HepG2 (cell line): Measurements from ENCODE around the gene VCPKMT. TPM values are rescaled to one million over a fixed set of nuclear protein-coding genes. Genes with fewer than 3 reads are reported as not detected.
A peak's percentile ranks its signal among the peaks of the same experiment; 100 is the strongest.

Experiments
- AGO2 ChIP-seq: fragments of 200-400 bp; formaldehyde crosslinking; optimal IDR thresholded peaks from 2 replicates; pipeline ENCODE3; 2017; ENCODE audit warnings: mild to moderate bottlenecking, low read depth, low read length, moderate library complexity
- ATF7 ChIP-seq, 2 experiments: fragments of 450-650 bp in 1 of 2; sonication (generic) in 1 of 2; formaldehyde crosslinking in 1 of 2; IDR thresholded peaks; 2 replicates each; pipeline versions ENCODE4 v1.4.0 to v1.6.1; 2016 to 2020; ENCODE audit warnings: antibody characterized with exemption in 1 of 2, mild to moderate bottlenecking in 1 of 2, missing genetic modification reagents in 1 of 2
- CEBPG ChIP-seq: IDR thresholded peaks from 2 replicates; pipeline ENCODE4 v1.6.1; 2016
- CHD4 ChIP-seq: fragments of 200-600 bp; sonication (generic); IDR thresholded peaks from 2 replicates; pipeline ENCODE4 v1.7.0; 2017; ENCODE audit warnings: mild to moderate bottlenecking, low read length, borderline replicate concordance
- ETV6 ChIP-seq: sonication (generic); formaldehyde crosslinking; conservative IDR thresholded peaks from 2 replicates; pipeline ENCODE4 v1.4.0; 2020; ENCODE audit warnings: missing genetic modification reagents
- KLF13 ChIP-seq: sonication (generic); formaldehyde crosslinking; IDR thresholded peaks from 2 replicates; pipeline ENCODE4 v1.4.0; 2020; ENCODE audit warnings: mild to moderate bottlenecking, missing genetic modification reagents
- MED1 ChIP-seq: sonication (generic); formaldehyde crosslinking; IDR thresholded peaks from 2 replicates; pipeline ENCODE4 v1.4.0; 2020; ENCODE audit warnings: missing genetic modification reagents
- MIER2 ChIP-seq: IDR thresholded peaks from 2 replicates; pipeline ENCODE4 v1.6.1; 2016; ENCODE audit warnings: missing biosample characterization, missing genetic modification reagents
- NONO ChIP-seq, 2 experiments: fragments of 450-650 bp in 1 of 2; sonication (generic) in 1 of 2; formaldehyde crosslinking in 1 of 2; IDR thresholded peaks in 1 of 2; conservative IDR thresholded peaks in 1 of 2; 2 replicates each; pipeline versions ENCODE4 v1.6.1 to v1.8.0; 2017 to 2022; ENCODE audit warnings: mild to moderate bottlenecking in 1 of 2, missing genetic modification reagents in 1 of 2, moderate library complexity in 1 of 2
- POLR2A ChIP-seq, 2 experiments: IDR thresholded peaks; 2 replicates each; pipeline ENCODE4 v1.6.1; 2011; ENCODE audit warnings: low read depth in 2 of 2, low read length in 2 of 2, mild to moderate bottlenecking in 1 of 2, moderate library complexity in 1 of 2; ENCODE audit not compliant: insufficient read depth in 1 of 2
- SNAPC2 ChIP-seq: sonication (generic); formaldehyde crosslinking; IDR thresholded peaks from 2 replicates; pipeline ENCODE4 v1.8.1; 2022; ENCODE audit warnings: mild to moderate bottlenecking, missing genetic modification reagents
- ZNF337 ChIP-seq: sonication (generic); formaldehyde crosslinking; IDR thresholded peaks from 2 replicates; pipeline ENCODE4 v1.5.1; 2020; ENCODE audit warnings: missing genetic modification reagents, low read depth, mild to moderate bottlenecking, borderline replicate concordance
- ZNF547 ChIP-seq: sonication (generic); formaldehyde crosslinking; IDR thresholded peaks from 2 replicates; pipeline ENCODE4 v1.5.1; 2020; ENCODE audit warnings: mild to moderate bottlenecking, missing genetic modification reagents
- ZNF775 ChIP-seq: sonication (generic); formaldehyde crosslinking; IDR thresholded peaks from 2 replicates; pipeline ENCODE4 v1.4.0; 2020; ENCODE audit warnings: missing genetic modification reagents, mild to moderate bottlenecking, moderate library complexity, borderline replicate concordance
- ZSCAN20 ChIP-seq: sonication (generic); formaldehyde crosslinking; IDR thresholded peaks from 2 replicates; pipeline ENCODE4 v1.4.0; 2020; ENCODE audit warnings: missing genetic modification reagents, mild to moderate bottlenecking, borderline replicate concordance
- polyA plus RNA-seq, 8 experiments: library from polyadenylated mRNA; depleted of rRNA in 3 of 8; stranded (reverse) in 7 of 8; unstranded in 1 of 8; fragments of >200 nt; fragmentation: Illumina TruSeq in 4 of 8; extraction: Trizol in 4 of 8; gene quantifications; 2 replicates each; pipeline versions ENCODE4 v1.2.1 to v1.2.3, GENCODE V29; 2011 to 2016; ENCODE audit warnings: low read depth in 4 of 8, missing spikeins in 1 of 8, mixed read lengths in 1 of 8; ENCODE audit not compliant: insufficient read depth in 1 of 8
- total RNA-seq, 5 experiments: library from RNA; depleted of rRNA; stranded (reverse); fragments of >200 nt; fragmentation: Illumina TruSeq; extraction: Trizol; gene quantifications; 2 replicates each; pipeline ENCODE4 v1.2.3, GENCODE V29; 2016; ENCODE audit warnings: low read depth in 1 of 5
- TF ChIP-seq, protein P1 (sequence below): sonication (generic); formaldehyde crosslinking; IDR thresholded peaks from 2 replicates; pipeline ENCODE4 v1.5.1; 2020; ENCODE audit warnings: mild to moderate bottlenecking, missing genetic modification reagents, moderate library complexity
- TF ChIP-seq, protein P2 (sequence below): sonication (generic); formaldehyde crosslinking; IDR thresholded peaks from 2 replicates; pipeline ENCODE4 v1.4.0; 2020; ENCODE audit warnings: mild to moderate bottlenecking, missing genetic modification reagents
- TF ChIP-seq, protein P3 (sequence below): sonication (generic); formaldehyde crosslinking; IDR thresholded peaks from 2 replicates; pipeline ENCODE4 v1.4.0; 2020; ENCODE audit warnings: missing genetic modification reagents
- TF ChIP-seq, protein P4 (sequence below): sonication (generic); formaldehyde crosslinking; IDR thresholded peaks from 2 replicates; pipeline ENCODE4 v1.5.1; 2020; ENCODE audit warnings: mild to moderate bottlenecking, missing genetic modification reagents, moderate library complexity
- TF ChIP-seq, protein P5 (sequence below): IDR thresholded peaks from 2 replicates; pipeline ENCODE4 v1.6.1; 2016; ENCODE audit warnings: mild to moderate bottlenecking, missing biosample characterization, missing genetic modification reagents

The VCPKMT gene
- total and polyA plus RNA-seq, 2 of the 13 experiments (the other 11 are each of a cell fraction or from before 2014, with no cell fraction given), result 3.9 to 5.4 TPM

DNA sequence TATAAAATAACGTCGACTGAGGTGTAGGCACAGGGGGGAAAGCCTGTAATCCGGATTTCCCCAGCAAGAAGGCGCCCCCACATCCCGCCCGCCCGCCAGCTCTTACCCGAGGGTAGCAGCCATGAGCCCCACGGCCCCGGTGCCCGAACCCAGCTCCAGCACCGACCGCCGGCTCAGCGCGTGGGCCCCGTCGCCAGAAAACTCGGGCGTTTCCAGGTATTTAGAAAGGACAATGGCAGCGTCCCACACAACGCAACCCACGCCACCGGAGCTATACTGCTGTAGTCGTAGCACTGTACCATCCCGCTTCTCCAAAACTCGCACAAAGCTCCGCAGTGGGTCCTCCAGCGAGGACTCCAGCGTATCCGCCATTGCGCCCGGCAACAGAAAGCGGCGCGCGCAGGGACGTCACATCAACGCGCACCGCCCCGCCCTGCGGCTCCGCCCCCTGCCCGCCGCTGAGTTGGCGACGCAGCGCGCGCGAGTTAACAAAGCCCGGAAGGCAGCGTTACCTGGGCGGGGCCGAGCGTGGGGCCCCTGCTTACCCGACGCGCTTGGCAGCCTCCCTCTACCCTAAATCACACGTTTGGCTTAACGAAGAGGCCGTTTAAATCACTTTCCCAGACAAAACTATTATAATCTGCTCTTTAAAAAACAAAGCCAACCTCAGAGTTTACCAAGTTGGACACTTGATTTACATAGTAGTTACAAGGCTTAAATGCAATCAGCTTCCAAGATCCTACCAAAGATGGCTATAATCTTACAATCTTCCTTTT lies at the start of gene VCPKMT (continued):
- TF ChIP-seq, protein P1, sequence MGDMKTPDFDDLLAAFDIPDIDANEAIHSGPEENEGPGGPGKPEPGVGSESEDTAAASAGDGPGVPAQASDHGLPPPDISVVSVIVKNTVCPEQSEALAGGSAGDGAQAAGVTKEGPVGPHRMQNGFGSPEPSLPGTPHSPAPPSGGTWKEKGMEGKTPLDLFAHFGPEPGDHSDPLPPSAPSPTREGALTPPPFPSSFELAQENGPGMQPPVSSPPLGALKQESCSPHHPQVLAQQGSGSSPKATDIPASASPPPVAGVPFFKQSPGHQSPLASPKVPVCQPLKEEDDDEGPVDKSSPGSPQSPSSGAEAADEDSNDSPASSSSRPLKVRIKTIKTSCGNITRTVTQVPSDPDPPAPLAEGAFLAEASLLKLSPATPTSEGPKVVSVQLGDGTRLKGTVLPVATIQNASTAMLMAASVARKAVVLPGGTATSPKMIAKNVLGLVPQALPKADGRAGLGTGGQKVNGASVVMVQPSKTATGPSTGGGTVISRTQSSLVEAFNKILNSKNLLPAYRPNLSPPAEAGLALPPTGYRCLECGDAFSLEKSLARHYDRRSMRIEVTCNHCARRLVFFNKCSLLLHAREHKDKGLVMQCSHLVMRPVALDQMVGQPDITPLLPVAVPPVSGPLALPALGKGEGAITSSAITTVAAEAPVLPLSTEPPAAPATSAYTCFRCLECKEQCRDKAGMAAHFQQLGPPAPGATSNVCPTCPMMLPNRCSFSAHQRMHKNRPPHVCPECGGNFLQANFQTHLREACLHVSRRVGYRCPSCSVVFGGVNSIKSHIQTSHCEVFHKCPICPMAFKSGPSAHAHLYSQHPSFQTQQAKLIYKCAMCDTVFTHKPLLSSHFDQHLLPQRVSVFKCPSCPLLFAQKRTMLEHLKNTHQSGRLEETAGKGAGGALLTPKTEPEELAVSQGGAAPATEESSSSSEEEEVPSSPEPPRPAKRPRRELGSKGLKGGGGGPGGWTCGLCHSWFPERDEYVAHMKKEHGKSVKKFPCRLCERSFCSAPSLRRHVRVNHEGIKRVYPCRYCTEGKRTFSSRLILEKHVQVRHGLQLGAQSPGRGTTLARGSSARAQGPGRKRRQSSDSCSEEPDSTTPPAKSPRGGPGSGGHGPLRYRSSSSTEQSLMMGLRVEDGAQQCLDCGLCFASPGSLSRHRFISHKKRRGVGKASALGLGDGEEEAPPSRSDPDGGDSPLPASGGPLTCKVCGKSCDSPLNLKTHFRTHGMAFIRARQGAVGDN, result peak; percentile 92
- TF ChIP-seq ETV6 (CRISPR knock-in tag) (no peak; the same call in 1 of the 2 replicates), SNAPC2 (CRISPR knock-in tag) (no peak), ZNF337 (CRISPR knock-in tag) (no peak), CEBPG (CRISPR knock-in tag) (peak; percentile 8; the same call in 1 of the 2 replicates), MIER2 (CRISPR knock-in tag) (no peak), KLF13 (CRISPR knock-in tag) (0 out of 2 replicates have a peak, but pooled peaks have one; percentile 27), CHD4 (no peak), POLR2A (IDR thresholded peaks at IDR 0.05; ENCODE audit: insufficient read depth in 1 of 2, low read depth in 2 of 2, low read length in 2 of 2) (peak; percentile 88 to 96), MED1 (CRISPR knock-in tag) (peak; percentile 73; the same call in 1 of the 2 replicates), AGO2 (peak; percentile 85), NONO (IDR thresholded peaks at IDR 0.05) (no peak), NONO (CRISPR knock-in tag; conservative IDR thresholded peaks at IDR 0.05) (peak; percentile 87), ZNF775 (CRISPR knock-in tag) (no peak), ATF7 (IDR thresholded peaks at IDR 0.05) (no peak), ATF7 (CRISPR knock-in tag; IDR thresholded peaks at IDR 0.05) (no peak), ZSCAN20 (CRISPR knock-in tag) (0 out of 2 replicates have a peak, but pooled peaks have one; percentile 24), ZNF547 (CRISPR knock-in tag) (no peak)
- TF ChIP-seq, protein P2, sequence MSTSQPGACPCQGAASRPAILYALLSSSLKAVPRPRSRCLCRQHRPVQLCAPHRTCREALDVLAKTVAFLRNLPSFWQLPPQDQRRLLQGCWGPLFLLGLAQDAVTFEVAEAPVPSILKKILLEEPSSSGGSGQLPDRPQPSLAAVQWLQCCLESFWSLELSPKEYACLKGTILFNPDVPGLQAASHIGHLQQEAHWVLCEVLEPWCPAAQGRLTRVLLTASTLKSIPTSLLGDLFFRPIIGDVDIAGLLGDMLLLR (CRISPR knock-in tag), result no peak
- TF ChIP-seq, protein P3, sequence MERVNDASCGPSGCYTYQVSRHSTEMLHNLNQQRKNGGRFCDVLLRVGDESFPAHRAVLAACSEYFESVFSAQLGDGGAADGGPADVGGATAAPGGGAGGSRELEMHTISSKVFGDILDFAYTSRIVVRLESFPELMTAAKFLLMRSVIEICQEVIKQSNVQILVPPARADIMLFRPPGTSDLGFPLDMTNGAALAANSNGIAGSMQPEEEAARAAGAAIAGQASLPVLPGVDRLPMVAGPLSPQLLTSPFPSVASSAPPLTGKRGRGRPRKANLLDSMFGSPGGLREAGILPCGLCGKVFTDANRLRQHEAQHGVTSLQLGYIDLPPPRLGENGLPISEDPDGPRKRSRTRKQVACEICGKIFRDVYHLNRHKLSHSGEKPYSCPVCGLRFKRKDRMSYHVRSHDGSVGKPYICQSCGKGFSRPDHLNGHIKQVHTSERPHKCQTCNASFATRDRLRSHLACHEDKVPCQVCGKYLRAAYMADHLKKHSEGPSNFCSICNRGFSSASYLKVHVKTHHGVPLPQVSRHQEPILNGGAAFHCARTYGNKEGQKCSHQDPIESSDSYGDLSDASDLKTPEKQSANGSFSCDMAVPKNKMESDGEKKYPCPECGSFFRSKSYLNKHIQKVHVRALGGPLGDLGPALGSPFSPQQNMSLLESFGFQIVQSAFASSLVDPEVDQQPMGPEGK, result peak; percentile 88
- TF ChIP-seq, protein P4, sequence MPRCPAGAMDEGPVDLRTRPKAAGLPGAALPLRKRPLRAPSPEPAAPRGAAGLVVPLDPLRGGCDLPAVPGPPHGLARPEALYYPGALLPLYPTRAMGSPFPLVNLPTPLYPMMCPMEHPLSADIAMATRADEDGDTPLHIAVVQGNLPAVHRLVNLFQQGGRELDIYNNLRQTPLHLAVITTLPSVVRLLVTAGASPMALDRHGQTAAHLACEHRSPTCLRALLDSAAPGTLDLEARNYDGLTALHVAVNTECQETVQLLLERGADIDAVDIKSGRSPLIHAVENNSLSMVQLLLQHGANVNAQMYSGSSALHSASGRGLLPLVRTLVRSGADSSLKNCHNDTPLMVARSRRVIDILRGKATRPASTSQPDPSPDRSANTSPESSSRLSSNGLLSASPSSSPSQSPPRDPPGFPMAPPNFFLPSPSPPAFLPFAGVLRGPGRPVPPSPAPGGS, result 0 out of 2 replicates have a peak, but pooled peaks have one; percentile 52
- TF ChIP-seq, protein P5, sequence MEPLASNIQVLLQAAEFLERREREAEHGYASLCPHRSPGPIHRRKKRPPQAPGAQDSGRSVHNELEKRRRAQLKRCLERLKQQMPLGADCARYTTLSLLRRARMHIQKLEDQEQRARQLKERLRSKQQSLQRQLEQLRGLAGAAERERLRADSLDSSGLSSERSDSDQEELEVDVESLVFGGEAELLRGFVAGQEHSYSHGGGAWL (CRISPR knock-in tag), result peak; percentile 87
